GM10248 (cell line): ENCODE measurements around the gene WDR48.

Source experiments
- CTCF ChIA-PET: fragments of 300-600 bp; sonication (Branson Sonifier 250); formaldehyde crosslinking; extraction: SDS; loops from one replicate; lab custom pipeline; 2021; ENCODE audit warnings: antibody characterized with exemption; lab: Yijun Ruan, JAX
- POLR2A ChIA-PET: fragments of 350-650 bp; sonication (Branson Sonifier 250); formaldehyde crosslinking; extraction: SDS; loops from one replicate; lab custom pipeline; 2020; ENCODE audit warnings: antibody characterized with exemption; lab: Yijun Ruan, JAX
- DNase-seq: peaks from one replicate; pipeline ENCODE4 v3.0.0; 2012; ENCODE audit errors: extremely low spot score
- TF ChIP-seq, protein P1 (sequence below): IDR thresholded peaks from 2 replicates; pipeline ENCODE4 v1.5.1; 2012; ENCODE audit warnings: mild to moderate bottlenecking, low read depth; ENCODE audit errors: extremely low read depth, missing control alignments, control extremely low read depth

WDR48 gene

DNA sequence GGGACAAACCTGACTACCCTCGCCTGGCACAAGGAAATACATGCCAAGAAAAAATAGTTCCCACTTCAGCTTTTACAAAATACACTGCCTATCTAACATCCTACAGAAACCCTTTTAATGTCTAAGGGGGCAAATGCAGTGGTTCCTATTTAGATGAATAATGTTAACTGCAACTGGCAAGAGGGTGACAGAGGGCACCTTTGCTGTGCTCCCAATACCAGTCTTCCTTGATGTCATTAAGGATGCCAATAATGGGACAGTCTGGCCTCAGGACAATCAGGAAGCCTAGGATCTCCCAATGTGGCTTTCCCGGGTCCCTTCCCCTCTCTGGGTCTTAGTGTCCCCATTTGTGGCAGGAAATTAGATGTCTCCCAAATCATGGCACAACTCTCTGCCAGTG is 87.6 kb downstream of the WDR48 start:
- no peak for DNase-seq
- POLR2A ChIA-PET: no interaction called here
- CTCF ChIA-PET: interaction anchor here (0.9 kb wide), 1 partner anchor 21 kb away, joined by 3 read pairs; no protein-coding TSS in a partner anchor
- TF ChIP-seq, protein P1, sequence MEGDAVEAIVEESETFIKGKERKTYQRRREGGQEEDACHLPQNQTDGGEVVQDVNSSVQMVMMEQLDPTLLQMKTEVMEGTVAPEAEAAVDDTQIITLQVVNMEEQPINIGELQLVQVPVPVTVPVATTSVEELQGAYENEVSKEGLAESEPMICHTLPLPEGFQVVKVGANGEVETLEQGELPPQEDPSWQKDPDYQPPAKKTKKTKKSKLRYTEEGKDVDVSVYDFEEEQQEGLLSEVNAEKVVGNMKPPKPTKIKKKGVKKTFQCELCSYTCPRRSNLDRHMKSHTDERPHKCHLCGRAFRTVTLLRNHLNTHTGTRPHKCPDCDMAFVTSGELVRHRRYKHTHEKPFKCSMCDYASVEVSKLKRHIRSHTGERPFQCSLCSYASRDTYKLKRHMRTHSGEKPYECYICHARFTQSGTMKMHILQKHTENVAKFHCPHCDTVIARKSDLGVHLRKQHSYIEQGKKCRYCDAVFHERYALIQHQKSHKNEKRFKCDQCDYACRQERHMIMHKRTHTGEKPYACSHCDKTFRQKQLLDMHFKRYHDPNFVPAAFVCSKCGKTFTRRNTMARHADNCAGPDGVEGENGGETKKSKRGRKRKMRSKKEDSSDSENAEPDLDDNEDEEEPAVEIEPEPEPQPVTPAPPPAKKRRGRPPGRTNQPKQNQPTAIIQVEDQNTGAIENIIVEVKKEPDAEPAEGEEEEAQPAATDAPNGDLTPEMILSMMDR: no peak

DNA sequence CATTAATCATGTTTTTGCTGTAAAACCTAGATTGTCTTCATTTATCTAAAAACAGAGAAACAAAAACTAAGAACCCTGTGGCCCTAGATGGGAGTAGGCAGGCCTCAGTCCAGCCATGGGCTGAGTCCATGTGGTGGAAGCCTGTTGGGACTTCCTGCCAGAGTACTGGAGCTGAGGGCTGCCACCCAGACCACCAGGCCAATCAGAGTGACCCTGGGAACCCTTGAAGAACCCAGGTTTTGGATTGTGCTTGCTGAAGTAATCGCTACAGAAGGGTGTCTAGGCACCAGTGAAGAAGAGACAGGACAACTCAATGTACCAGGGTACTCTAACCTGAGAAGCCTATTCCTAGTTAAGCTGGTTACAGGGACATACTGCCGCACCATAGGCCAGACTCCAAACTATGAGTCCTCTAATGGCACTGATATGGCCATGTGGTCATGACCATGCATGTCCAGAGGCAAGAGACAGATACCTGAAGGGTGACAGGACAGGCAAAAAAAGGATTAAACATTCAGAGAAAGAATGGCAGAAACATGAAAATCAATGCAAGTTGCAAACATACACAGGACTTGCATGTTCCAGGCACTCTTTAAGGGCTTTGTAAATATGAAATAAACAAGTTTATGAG is 88.6 kb downstream of the WDR48 start:
- CTCF ChIA-PET: interaction anchor here (0.8 to 1.9 kb wide), 5 partner anchors 8 to 152 kb away, joined by 3 to 17 read pairs (median 3); no protein-coding TSS in a partner anchor
- TF ChIP-seq, protein P1: no peak
- DNase-seq: no peak
- POLR2A ChIA-PET: interaction anchor here (1.2 kb wide), 1 partner anchor 43 kb away, joined by 3 read pairs; no protein-coding TSS in a partner anchor

DNA sequence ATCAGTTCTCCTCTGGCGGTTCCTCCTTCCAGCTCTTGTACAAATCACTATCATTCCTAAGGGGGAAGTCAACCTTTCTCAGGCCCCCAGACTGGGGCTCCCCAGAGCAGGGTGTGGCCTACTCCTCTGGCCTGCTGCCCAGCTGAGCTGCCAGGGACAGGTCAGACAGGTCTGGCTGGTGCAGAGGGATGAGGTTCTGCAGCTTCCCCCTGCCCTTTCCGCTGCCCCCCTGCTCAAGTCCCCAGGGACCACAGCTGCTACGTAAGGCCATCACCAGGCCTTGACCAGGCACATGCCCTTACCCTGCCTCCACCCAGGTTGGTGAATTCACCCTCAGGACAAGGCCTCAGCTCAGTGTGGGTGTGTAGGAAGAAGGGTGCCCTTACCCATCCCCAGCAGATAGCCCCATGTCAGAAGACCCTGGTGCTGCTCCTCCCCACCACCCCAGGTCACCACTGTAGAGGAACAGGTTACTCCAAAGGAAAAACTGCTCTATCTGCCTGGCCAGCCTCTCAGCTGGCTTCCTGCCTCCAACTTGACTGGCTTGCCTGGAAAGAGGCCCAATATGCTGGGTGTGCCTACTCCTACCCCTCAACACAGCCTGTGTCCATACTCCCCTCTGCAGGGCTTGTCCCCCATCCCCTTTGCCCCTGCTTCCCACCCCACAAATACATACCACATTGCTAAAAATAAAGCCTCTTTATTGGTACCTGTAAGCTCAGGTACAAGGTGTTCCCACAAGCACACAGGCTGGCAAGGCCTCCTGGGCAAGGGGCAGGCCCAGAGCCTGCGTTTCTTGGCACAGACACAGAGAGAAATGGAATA is 89.6 kb downstream of the WDR48 start:
- POLR2A ChIA-PET: interaction anchor here (1.2 kb wide), 1 partner anchor 42 kb away, joined by 3 read pairs; no protein-coding TSS in a partner anchor
- no peak for DNase-seq
- CTCF ChIA-PET: interaction anchor here (0.8 to 1.9 kb wide), 6 partner anchors 7 to 151 kb away, joined by 3 to 17 read pairs (median 3); no protein-coding TSS in a partner anchor
- TF ChIP-seq, protein P1: no peak

DNA sequence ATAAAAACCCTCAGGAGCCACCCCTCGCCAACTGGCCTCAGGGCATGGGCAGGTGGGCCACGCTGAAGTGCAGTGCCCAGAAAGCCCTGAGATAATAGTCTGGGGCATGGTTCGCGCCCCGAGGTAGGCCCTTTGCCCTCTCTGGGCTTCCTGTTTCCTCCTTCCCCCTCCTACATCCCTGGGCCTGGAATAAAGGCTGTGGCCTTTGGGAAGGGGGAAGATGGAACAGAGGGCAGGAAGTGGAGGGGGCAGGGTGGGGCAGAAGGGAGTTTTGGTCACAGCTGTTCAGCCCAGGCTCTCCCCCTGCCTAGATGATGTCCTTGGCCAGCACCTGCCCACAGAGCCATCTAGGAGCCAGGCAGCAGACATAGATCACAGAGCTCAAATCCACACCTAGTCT is 90.3 kb downstream of the WDR48 start:
- TF ChIP-seq, protein P1: no peak
- DNase-seq: no peak
- ChIA-PET POLR2A (no interaction called here), CTCF (interaction anchor here (1.1 to 9.0 kb wide), 3 partner anchors 8 to 146 kb away, joined by 3 to 49 read pairs (median 4); no protein-coding TSS in a partner anchor)

DNA sequence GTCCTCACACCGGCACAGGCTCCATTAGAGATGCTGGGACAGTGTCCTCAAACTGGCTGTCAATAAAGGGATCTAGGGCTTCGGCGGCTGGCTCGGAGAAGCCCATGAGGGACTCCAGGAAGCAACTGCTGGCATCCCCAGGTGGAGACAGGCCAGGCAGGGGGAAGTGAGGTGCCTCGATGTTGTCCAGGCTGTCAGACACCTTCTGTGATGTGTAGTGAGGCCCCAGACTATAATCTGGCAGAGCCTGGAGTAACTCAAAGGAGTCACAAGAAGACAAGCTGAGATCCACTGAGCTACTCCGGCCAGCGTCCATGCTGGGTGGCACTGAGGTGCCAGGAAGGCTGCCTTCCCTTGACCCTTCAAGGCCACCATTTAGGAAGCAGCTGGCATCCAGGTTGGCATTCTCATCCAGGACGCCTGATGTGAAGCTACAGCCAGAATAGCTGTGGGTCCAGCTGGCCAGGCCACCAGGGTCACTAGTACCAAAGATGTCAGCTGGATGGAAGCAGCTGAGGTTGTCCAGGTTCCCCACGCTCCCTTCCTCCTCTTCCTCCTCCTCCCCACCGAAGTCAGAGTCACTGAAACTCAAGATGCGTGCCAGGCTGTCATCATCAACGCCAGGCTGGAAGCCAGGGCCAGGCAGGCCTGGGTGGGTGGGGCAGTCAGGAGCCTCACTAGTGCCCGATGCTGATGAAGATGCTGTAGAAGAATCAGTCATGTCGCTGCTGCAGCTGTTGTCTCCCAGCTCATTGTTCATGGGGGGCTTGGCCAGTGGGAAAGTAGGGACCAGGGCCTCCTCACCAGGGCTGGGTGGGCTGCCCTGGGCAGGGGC is 91.5 kb downstream of the WDR48 start:
- CTCF ChIA-PET: interaction anchor here (0.8 to 9.0 kb wide), 6 partner anchors 10 to 145 kb away, joined by 3 to 49 read pairs (median 4); partner anchors contain the start of genes GORASP1 and TTC21A
- TF ChIP-seq, protein P1: no peak
- POLR2A ChIA-PET: interaction anchor here (1.0 to 1.3 kb wide), 3 partner anchors 11 to 17 kb away, joined by 3 to 4 read pairs (median 3); no protein-coding TSS in a partner anchor
- no peak for DNase-seq
